ENCODE results near the gene ZNF586. TPM values are rescaled to one million over a fixed set of nuclear protein-coding genes. Genes with fewer than 3 reads are reported as not detected.
"Not testable (repeated sequence)": the region's sequence is repeated elsewhere in the genome, so short reads cannot be mapped to it uniquely, and the experiment has no call there.

The ZNF586 gene
- total RNA-seq, 6 experiments from 2014 or later, result 6.4 to 8.8 (median 6.9) TPM

DNA sequence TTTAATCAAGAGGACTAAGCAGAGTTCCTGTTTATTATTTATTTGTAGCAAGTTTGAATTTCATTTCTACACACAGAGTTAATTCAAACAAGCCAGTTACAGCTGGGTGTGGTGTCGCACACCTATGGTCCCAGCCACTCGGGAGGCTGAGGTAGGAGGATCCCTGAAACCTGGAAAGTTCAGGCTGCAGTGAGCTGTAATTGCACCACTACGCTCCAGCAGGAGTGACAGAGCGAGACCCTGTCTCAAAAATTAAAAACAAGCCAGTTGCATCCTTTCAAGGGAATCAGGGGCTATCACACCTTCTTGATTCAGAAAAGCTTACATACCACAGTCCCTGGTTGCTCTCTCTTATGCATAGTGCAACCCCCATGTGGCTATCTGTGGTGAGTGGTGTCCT, 19.8 kb downstream of the ZNF586 start:
- peaks cover 33% of the 10 kb centered on the region for H3K9me3 Mint-ChIP-seq
- H3K27ac Mint-ChIP-seq, result no peak overlapping the region
- no peak for DNase-seq
- peaks cover 72% of the 10 kb centered on the region for H3K36me3 Mint-ChIP-seq (ENCODE audit: low read depth)
- H3K4me1 Mint-ChIP-seq (ENCODE audit: low read depth), result no peaks in the 10 kb centered on the region
- H3K4me3 Mint-ChIP-seq, result no peak overlapping the region
- no peaks in the 10 kb centered on the region for H3K27me3 Mint-ChIP-seq (ENCODE audit: insufficient read depth)
- TF ChIP-seq, protein P1, sequence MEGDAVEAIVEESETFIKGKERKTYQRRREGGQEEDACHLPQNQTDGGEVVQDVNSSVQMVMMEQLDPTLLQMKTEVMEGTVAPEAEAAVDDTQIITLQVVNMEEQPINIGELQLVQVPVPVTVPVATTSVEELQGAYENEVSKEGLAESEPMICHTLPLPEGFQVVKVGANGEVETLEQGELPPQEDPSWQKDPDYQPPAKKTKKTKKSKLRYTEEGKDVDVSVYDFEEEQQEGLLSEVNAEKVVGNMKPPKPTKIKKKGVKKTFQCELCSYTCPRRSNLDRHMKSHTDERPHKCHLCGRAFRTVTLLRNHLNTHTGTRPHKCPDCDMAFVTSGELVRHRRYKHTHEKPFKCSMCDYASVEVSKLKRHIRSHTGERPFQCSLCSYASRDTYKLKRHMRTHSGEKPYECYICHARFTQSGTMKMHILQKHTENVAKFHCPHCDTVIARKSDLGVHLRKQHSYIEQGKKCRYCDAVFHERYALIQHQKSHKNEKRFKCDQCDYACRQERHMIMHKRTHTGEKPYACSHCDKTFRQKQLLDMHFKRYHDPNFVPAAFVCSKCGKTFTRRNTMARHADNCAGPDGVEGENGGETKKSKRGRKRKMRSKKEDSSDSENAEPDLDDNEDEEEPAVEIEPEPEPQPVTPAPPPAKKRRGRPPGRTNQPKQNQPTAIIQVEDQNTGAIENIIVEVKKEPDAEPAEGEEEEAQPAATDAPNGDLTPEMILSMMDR (IDR thresholded peaks at IDR 0.05), result no peak

DNA sequence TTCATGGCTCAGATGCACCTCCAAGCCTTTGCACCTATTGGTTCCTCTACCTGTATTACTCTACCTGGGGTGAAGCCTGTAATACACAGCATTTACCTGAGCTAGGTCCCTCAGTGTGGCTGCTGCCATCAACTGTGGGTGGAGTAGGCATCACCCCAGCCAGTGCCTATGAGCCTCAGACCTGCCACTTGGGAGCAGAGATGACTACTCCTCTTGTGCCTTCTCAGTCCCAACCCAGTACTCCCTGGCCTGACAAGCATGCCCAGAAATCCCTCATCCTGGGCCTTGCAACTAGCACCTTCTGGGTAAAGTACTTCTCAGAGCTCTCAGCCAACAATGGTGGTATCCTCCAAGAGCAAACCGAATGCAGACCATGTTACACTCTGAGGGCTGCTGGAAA, 27.1 kb downstream of the ZNF586 start:
- not testable (repeated sequence) for DNase-seq; H3K27ac Mint-ChIP-seq; H3K9me3 Mint-ChIP-seq; H3K27me3 Mint-ChIP-seq (ENCODE audit: insufficient read depth); H3K4me1 Mint-ChIP-seq (ENCODE audit: low read depth); H3K4me3 Mint-ChIP-seq
- peaks cover 35% of the 10 kb centered on the region for H3K36me3 Mint-ChIP-seq (ENCODE audit: low read depth)

DNA sequence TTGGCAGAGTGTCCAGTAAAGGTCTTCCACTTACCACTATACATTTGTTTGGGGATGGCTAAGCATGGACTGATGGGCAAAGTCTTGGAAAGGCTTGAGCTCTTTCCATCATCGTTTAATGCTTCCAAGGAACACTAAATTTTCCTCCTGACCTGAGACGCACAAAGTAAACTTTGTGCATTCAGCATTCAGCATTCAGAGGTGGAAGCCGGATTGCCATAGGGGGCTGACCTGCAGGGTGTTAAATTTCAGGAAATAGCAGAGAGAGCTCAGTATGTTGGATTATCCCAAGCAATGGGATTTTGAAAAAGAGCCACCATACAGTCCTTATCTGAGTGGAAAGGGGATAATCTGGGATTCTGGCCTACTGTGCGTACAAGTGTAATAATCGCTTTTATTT, 31.2 kb downstream of the ZNF586 start:
- peaks cover 12% of the 10 kb centered on the region for H3K36me3 Mint-ChIP-seq (ENCODE audit: low read depth)
- H3K27ac Mint-ChIP-seq, result peak overlapping the region; percentile 29; the same call in 1 of the 2 replicates
- H3K4me3 Mint-ChIP-seq, result no peak overlapping the region; the same call in 1 of the 2 replicates
- peaks cover 39% of the 10 kb centered on the region for H3K4me1 Mint-ChIP-seq (ENCODE audit: low read depth)
- DNase-seq, result no peak
- H3K27me3 Mint-ChIP-seq (ENCODE audit: insufficient read depth), result no peaks in the 10 kb centered on the region; the same call in 1 of the 2 replicates
- H3K9me3 Mint-ChIP-seq, result no peaks in the 10 kb centered on the region
- TF ChIP-seq, protein P1 (IDR thresholded peaks at IDR 0.05), result no peak

DNA sequence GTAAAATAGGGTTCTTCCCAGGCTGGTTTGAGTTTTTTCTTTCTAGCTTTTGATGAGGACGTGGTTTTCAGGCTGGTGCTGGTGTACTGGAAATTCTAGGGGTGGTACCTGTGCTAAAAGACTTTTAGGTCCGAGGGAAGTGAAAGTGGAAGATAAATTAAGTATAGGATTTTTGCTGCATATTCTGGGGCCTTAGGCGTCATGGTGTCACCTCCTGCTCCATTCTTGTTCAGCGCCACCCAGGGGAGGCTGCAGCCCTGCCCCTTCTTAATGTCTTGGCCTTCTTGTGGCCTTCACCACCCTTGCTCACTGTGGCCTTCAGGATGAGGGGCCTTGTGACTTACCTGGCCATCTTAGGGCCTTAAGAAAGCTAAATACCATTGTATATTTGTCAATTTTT, 32.8 kb downstream of the ZNF586 start:
- peak overlapping the region; percentile 65 for H3K27ac Mint-ChIP-seq
- peak overlapping the region; percentile 34; the same call in 1 of the 2 replicates for H3K4me3 Mint-ChIP-seq
- peaks cover 13% of the 10 kb centered on the region for H3K36me3 Mint-ChIP-seq (ENCODE audit: low read depth)
- DNase-seq, result no peak
- H3K4me1 Mint-ChIP-seq (ENCODE audit: low read depth), result peaks cover 39% of the 10 kb centered on the region
- no peaks in the 10 kb centered on the region for H3K9me3 Mint-ChIP-seq
- H3K27me3 Mint-ChIP-seq (ENCODE audit: insufficient read depth), result no peaks in the 10 kb centered on the region; the same call in 1 of the 2 replicates
- TF ChIP-seq, protein P1 (IDR thresholded peaks at IDR 0.05), result no peak

DNA sequence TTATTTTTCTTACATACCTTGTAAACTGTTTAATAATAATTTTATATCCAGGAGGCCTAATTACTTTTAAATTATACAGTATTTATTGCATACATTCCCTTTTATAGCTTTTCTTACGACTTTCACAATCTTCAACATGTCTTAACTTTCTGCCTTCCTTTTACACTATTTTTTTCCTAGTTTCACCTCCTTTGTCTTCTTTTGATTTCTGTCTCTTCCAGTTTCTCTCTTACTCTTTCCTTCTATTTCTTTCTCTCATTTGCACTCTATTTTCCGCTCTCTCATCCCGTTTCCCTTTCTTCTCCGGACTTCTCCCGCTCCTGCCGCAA, 33.8 kb downstream of the ZNF586 start:
- Mint-ChIP-seq H3K9me3 (no peaks in the 10 kb centered on the region), H3K36me3 (ENCODE audit: low read depth) (peaks cover 20% of the 10 kb centered on the region), H3K4me3 (peak overlapping the region; percentile 94), H3K27ac (peak overlapping the region; percentile 92), H3K27me3 (ENCODE audit: insufficient read depth) (no peaks in the 10 kb centered on the region; the same call in 1 of the 2 replicates), H3K4me1 (ENCODE audit: low read depth) (peaks cover 39% of the 10 kb centered on the region)
- TF ChIP-seq, protein P1 (IDR thresholded peaks at IDR 0.05), result no peak
- DNase-seq, result no peak

DNA sequence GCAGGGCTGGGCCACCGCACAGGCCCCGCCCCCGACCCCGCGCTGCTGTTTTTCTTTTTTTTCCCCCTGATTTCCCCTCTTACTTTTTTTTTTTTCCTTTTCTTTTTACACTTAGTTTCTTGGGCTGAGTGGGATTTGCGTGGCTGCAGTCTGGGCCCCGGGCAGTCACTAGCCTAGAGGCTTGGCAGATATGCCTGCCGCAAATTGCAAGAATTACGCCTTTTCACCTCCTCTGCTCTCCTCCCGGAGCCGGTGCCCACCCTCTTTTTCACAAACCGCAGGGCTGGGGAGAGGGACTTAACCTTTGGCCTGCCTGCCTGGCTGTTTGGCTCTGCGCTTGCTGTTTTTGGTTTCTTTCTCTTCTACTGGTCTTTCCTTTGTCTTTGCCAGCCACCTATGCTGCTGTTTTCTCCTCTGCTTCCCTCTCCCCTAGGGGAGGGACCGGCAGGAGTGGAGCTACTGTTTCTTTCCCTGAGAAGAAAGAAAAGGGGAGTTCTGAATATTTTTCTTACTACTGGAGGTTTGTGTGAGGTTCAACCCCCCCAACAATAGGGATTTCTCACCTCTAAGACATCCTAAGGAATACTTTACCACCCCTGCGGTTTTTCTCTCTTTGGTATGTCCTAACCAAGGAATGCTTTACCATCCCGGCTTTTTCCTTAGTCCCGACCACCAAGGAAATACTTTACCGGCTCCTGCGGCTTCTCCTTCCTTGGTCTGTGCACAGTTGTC, 34.3 kb downstream of the ZNF586 start:
- H3K27me3 Mint-ChIP-seq (ENCODE audit: insufficient read depth), result no peaks in the 10 kb centered on the region; the same call in 1 of the 2 replicates
- H3K9me3 Mint-ChIP-seq, result no peaks in the 10 kb centered on the region
- TF ChIP-seq, protein P1 (IDR thresholded peaks at IDR 0.05), result no peak
- peaks cover 39% of the 10 kb centered on the region for H3K4me1 Mint-ChIP-seq (ENCODE audit: low read depth)
- DNase-seq, result peak; percentile 86
- peak overlapping the region; percentile 94 for H3K4me3 Mint-ChIP-seq
- peak overlapping the region; percentile 92 for H3K27ac Mint-ChIP-seq
- H3K36me3 Mint-ChIP-seq (ENCODE audit: low read depth), result peaks cover 20% of the 10 kb centered on the region
